ENCODE data around the gene CD83. TPM values are rescaled to one million over a fixed set of nuclear protein-coding genes. Genes with fewer than 3 reads are reported as not detected.

The CD83 gene
- total and polyA plus RNA-seq, 9 of the 15 experiments (the other 6 are each of a cell fraction or from before 2014, with no cell fraction given): 2.5 to 4.1 (median 3.4) TPM

GRCh38 chr6:14166839-14167238 is 49.3 kb downstream of the CD83 start (continued):
- TF ChIP-seq ZNF766 (CRISPR knock-in tag; conservative IDR thresholded peaks at IDR 0.05) (peak; percentile 78), EP400 (IDR thresholded peaks at IDR 0.05) (no peak), UBTF (IDR thresholded peaks at IDR 0.05; ENCODE audit: borderline replicate concordance in 1 of 2, low read depth in 2 of 2, low read length in 2 of 2) (no peak), TCF3 (CRISPR knock-in tag; IDR thresholded peaks at IDR 0.05) (peak; percentile 74), HOMEZ (CRISPR knock-in tag; IDR thresholded peaks at IDR 0.05) (no peak), GTF2B (IDR thresholded peaks at IDR 0.05; ENCODE audit: extremely low read depth, insufficient read length) (no peak), KLF10 (CRISPR knock-in tag; IDR thresholded peaks at IDR 0.05) (no peak), TAL1 (IDR thresholded peaks at IDR 0.05) (peak; percentile 51; the same call in 1 of the 2 replicates), ESRRB (CRISPR knock-in tag; IDR thresholded peaks at IDR 0.05; ENCODE audit: borderline replicate concordance) (no peak), ZNF639 (CRISPR knock-in tag; conservative IDR thresholded peaks at IDR 0.05 in 1 of 2, IDR thresholded peaks at IDR 0.05 in 1 of 2) (no peak), ARID1B (IDR thresholded peaks at IDR 0.05) (peak; percentile 46; the same call in 1 of the 2 replicates), TFAP4 (CRISPR knock-in tag; IDR thresholded peaks at IDR 0.05; ENCODE audit: borderline replicate concordance) (0 out of 2 replicates have a peak, but pooled peaks have one; percentile 20), KDM2B (CRISPR knock-in tag; IDR thresholded peaks at IDR 0.05) (no peak), DLX4 (CRISPR knock-in tag; IDR thresholded peaks at IDR 0.05) (no peak), FIP1L1 (IDR thresholded peaks at IDR 0.05; ENCODE audit: low read depth, low read length, poor library complexity, severe bottlenecking) (no peak)

Measured in K562 (cell line).